ENCODE results near the gene HSBP1L1. TPM values are rescaled to one million over a fixed set of nuclear protein-coding genes. Genes with fewer than 3 reads are reported as not detected.

Gene HSBP1L1
- total and polyA plus RNA-seq, 5 donors, result 9.9 to 18.8 (median 11.8) TPM

GRCh38 chr18:79921984-79922965, 42.2 kb upstream of the HSBP1L1 start:
- peak in 1 of 3 donors; percentile 3 for DNase-seq
- Histone ChIP-seq H3K27ac (ENCODE audit: low read length) (no peak overlapping the region), H3K27me3 (ENCODE audit: control insufficient read depth, insufficient read depth) (no peaks in the 10 kb centered on the region), H3K4me1 (ENCODE audit: control insufficient read depth, insufficient read depth, low read length) (peaks cover 3% of the 10 kb centered on the region), H3K4me3 (ENCODE audit: low read length) (no peak overlapping the region), H3K9me3 (ENCODE audit: control insufficient read depth, low read length) (no peaks in the 10 kb centered on the region)
- intact Hi-C loops (cut with DNase I), result loop anchor here in 1 of 4 donors (10.0 kb wide), 1 partner anchor 223 kb away; no protein-coding TSS in a partner anchor
- WGBS, result 98% methylated on average over 24 of the region's 24 CpGs
- no peak for ATAC-seq

- no peak for ATAC-seq
- peak in 2 of 3 donors; percentile 9 to 56 for DNase-seq
- Histone ChIP-seq H3K9me3 (ENCODE audit: control insufficient read depth, low read length) (no peaks in the 10 kb centered on the region), H3K4me1 (ENCODE audit: control insufficient read depth, insufficient read depth, low read length) (peaks cover 3% of the 10 kb centered on the region), H3K27ac (ENCODE audit: low read length) (no peak overlapping the region), H3K4me3 (ENCODE audit: low read length) (no peak overlapping the region), H3K27me3 (ENCODE audit: control insufficient read depth, insufficient read depth) (no peaks in the 10 kb centered on the region)
- WGBS, result 83% methylated on average over 17 of the region's 17 CpGs
- intact Hi-C loops (cut with DNase I), result loop anchor here in 1 of 4 donors (10.0 kb wide), 1 partner anchor 222 kb away; no protein-coding TSS in a partner anchor
Observed at GRCh38 chr18:79922971-79923411, 41.5 kb upstream of the HSBP1L1 start.

GRCh38 chr18:79923896-79924585, 40.4 kb upstream of the HSBP1L1 start:
- ATAC-seq, result no peak
- H3K27me3 ChIP-seq (ENCODE audit: control insufficient read depth, insufficient read depth), result no peaks in the 10 kb centered on the region
- no peak overlapping the region for H3K27ac ChIP-seq (ENCODE audit: low read length)
- H3K9me3 ChIP-seq (ENCODE audit: control insufficient read depth, low read length), result no peaks in the 10 kb centered on the region
- no peak for DNase-seq
- 97% methylated on average over 26 of the region's 26 CpGs for WGBS
- peaks cover 3% of the 10 kb centered on the region for H3K4me1 ChIP-seq (ENCODE audit: control insufficient read depth, insufficient read depth, low read length)
- H3K4me3 ChIP-seq (ENCODE audit: low read length), result no peak overlapping the region
- intact Hi-C loops (cut with DNase I), result loop anchor here in 1 of 4 donors (10.0 kb wide), 1 partner anchor 221 kb away; no protein-coding TSS in a partner anchor

GRCh38 chr18:79924814-79925731, 39.4 kb upstream of the HSBP1L1 start:
- ATAC-seq, result peak; percentile 75 to 79
- DNase-seq, result peak; percentile 36 to 79 (median 53)

GRCh38 chr18:79926306-79926705, 38.1 kb upstream of the HSBP1L1 start:
- ATAC-seq, result no peak
- Histone ChIP-seq H3K27ac (ENCODE audit: low read length) (no peak overlapping the region), H3K9me3 (ENCODE audit: control insufficient read depth, low read length) (no peaks in the 10 kb centered on the region), H3K27me3 (ENCODE audit: control insufficient read depth, insufficient read depth) (no peaks in the 10 kb centered on the region), H3K4me3 (ENCODE audit: low read length) (no peak overlapping the region), H3K4me1 (ENCODE audit: control insufficient read depth, insufficient read depth, low read length) (peaks cover 3% of the 10 kb centered on the region)
- 94% methylated on average over 11 of the region's 11 CpGs for WGBS
- intact Hi-C loops (cut with DNase I), result loop anchor here in 1 of 4 donors (10.0 kb wide), 1 partner anchor 218 kb away; no protein-coding TSS in a partner anchor
- peak in 1 of 3 donors; percentile 11 for DNase-seq

More at GRCh38 chr18:79924814-79925731, 39.4 kb upstream of the HSBP1L1 start:
- H3K27me3 ChIP-seq (ENCODE audit: control insufficient read depth, insufficient read depth), result no peaks in the 10 kb centered on the region
- 51% methylated on average over 25 of the region's 25 CpGs for WGBS
- intact Hi-C loops (cut with DNase I), result loop anchor here in 1 of 4 donors (10.0 kb wide), 1 partner anchor 220 kb away; no protein-coding TSS in a partner anchor
- H3K9me3 ChIP-seq (ENCODE audit: control insufficient read depth, low read length), result no peaks in the 10 kb centered on the region
- H3K4me1 ChIP-seq (ENCODE audit: control insufficient read depth, insufficient read depth, low read length), result peaks cover 3% of the 10 kb centered on the region
- no peak overlapping the region for H3K4me3 ChIP-seq (ENCODE audit: low read length)
- H3K27ac ChIP-seq (ENCODE audit: low read length), result no peak overlapping the region

GRCh38 chr18:79926715-79927606, 37.5 kb upstream of the HSBP1L1 start:
- H3K27me3 ChIP-seq (ENCODE audit: control insufficient read depth, insufficient read depth), result no peaks in the 10 kb centered on the region
- H3K4me1 ChIP-seq (ENCODE audit: control insufficient read depth, insufficient read depth, low read length), result peaks cover 3% of the 10 kb centered on the region
- peak in 1 of 3 donors; percentile 5 for DNase-seq
- no peaks in the 10 kb centered on the region for H3K9me3 ChIP-seq (ENCODE audit: control insufficient read depth, low read length)
- no peak overlapping the region for H3K4me3 ChIP-seq (ENCODE audit: low read length)
- intact Hi-C loops (cut with DNase I), result loop anchor here in 1 of 4 donors (10.0 kb wide), 1 partner anchor 218 kb away; no protein-coding TSS in a partner anchor
- 92% methylated on average over 21 of the region's 21 CpGs for WGBS
- no peak overlapping the region for H3K27ac ChIP-seq (ENCODE audit: low read length)
- ATAC-seq, result no peak

- peak in 1 of 3 donors; percentile 8 for DNase-seq
- no peaks in the 10 kb centered on the region for H3K27me3 ChIP-seq (ENCODE audit: control insufficient read depth, insufficient read depth)
- no peak for ATAC-seq
- H3K4me3 ChIP-seq (ENCODE audit: low read length), result no peak overlapping the region
- no peak overlapping the region for H3K27ac ChIP-seq (ENCODE audit: low read length)
- intact Hi-C loops (cut with DNase I), result loop anchor here in 1 of 4 donors (10.0 kb wide), 1 partner anchor 217 kb away; no protein-coding TSS in a partner anchor
- H3K4me1 ChIP-seq (ENCODE audit: control insufficient read depth, insufficient read depth, low read length), result peaks cover 3% of the 10 kb centered on the region
- WGBS, result 94% methylated on average over 25 of the region's 25 CpGs
- no peaks in the 10 kb centered on the region for H3K9me3 ChIP-seq (ENCODE audit: control insufficient read depth, low read length)
Observed at GRCh38 chr18:79927607-79928562, 36.6 kb upstream of the HSBP1L1 start.

- Histone ChIP-seq H3K4me1 (ENCODE audit: control insufficient read depth, insufficient read depth, low read length) (peaks cover 3% of the 10 kb centered on the region), H3K9me3 (ENCODE audit: control insufficient read depth, low read length) (no peaks in the 10 kb centered on the region), H3K27me3 (ENCODE audit: control insufficient read depth, insufficient read depth) (no peaks in the 10 kb centered on the region), H3K4me3 (ENCODE audit: low read length) (no peak overlapping the region), H3K27ac (ENCODE audit: low read length) (no peak overlapping the region)
- intact Hi-C loops (cut with DNase I), result loop anchor here in 1 of 4 donors (10.0 kb wide), 1 partner anchor 216 kb away; no protein-coding TSS in a partner anchor
- peak in 2 of 3 donors; percentile 6 to 7 for DNase-seq
- over 99% methylated on average over 9 of the region's 9 CpGs for WGBS
- no peak for ATAC-seq
Observed at GRCh38 chr18:79928563-79928960, 35.9 kb upstream of the HSBP1L1 start.

Measured in right cardiac atrium (tissue), 5 donors.